Left hindlimb (tissue), 1 donor: ENCODE data around the gene TBC1D22A.

Source experiments
- DNase-seq: peaks from one replicate; pipeline ENCODE4 v3.0.0-alpha.2; 2018

The TBC1D22A gene

GRCh38 chr22:47067911-47068625, 305.6 kb downstream of the TBC1D22A start:
- no peak for DNase-seq

GRCh38 chr22:47068626-47068996, 306.2 kb downstream of the TBC1D22A start:
- DNase-seq = no peak

- DNase-seq = no peak
Measured at GRCh38 chr22:47069270-47069669, 306.8 kb downstream of the TBC1D22A start.

GRCh38 chr22:47071078-47071806, 308.8 kb downstream of the TBC1D22A start:
- DNase-seq = no peak

GRCh38 chr22:47071807-47072641, 309.6 kb downstream of the TBC1D22A start:
- no peak for DNase-seq

- DNase-seq = no peak
Measured at GRCh38 chr22:47072642-47072967, 310.2 kb downstream of the TBC1D22A start.

- DNase-seq = no peak
Measured at GRCh38 chr22:47073075-47073474, 310.6 kb downstream of the TBC1D22A start.

- no peak for DNase-seq
Measured at GRCh38 chr22:47074105-47074504, 311.7 kb downstream of the TBC1D22A start.

- no peak for DNase-seq
Measured at GRCh38 chr22:47075568-47075967, 313.1 kb downstream of the TBC1D22A start.

GRCh38 chr22:47076758-47077157, 314.3 kb downstream of the TBC1D22A start:
- DNase-seq = no peak

- DNase-seq = no peak
Measured at GRCh38 chr22:47080100-47080499, 317.6 kb downstream of the TBC1D22A start.

GRCh38 chr22:47082505-47082904, 320.1 kb downstream of the TBC1D22A start:
- no peak for DNase-seq

GRCh38 chr22:47083379-47083986, 321.0 kb downstream of the TBC1D22A start:
- no peak for DNase-seq

GRCh38 chr22:47084226-47084625, 321.8 kb downstream of the TBC1D22A start:
- DNase-seq = no peak

- DNase-seq = no peak
Measured at GRCh38 chr22:47086596-47087248, 324.3 kb downstream of the TBC1D22A start.

- no peak for DNase-seq
Measured at GRCh38 chr22:47088480-47089158, 326.2 kb downstream of the TBC1D22A start.

GRCh38 chr22:47089374-47089773, 326.9 kb downstream of the TBC1D22A start:
- DNase-seq = no peak

- DNase-seq = no peak
Measured at GRCh38 chr22:47089796-47090460, 327.5 kb downstream of the TBC1D22A start.

- DNase-seq = no peak
Measured at GRCh38 chr22:47090591-47091245, 328.3 kb downstream of the TBC1D22A start.

GRCh38 chr22:47091246-47091651, 328.8 kb downstream of the TBC1D22A start:
- no peak for DNase-seq
